Stimulated activated CD4-positive, alpha-beta T cell treated with anti-CD3 and anti-CD28 coated beads, TNF-alpha, amount 100 ng/mL, for 4 hours (primary cell): ENCODE results near the gene TSPAN7.

Source experiments
- DNase-seq, 3 experiments: peaks; one replicate each; pipeline ENCODE4 v3.0.0-alpha.2; 2020; ENCODE audit warnings: low read depth in 3 of 3

The TSPAN7 gene

GRCh38 chrX:38561126-38561868 lies at the start of gene TSPAN7:
TSPAN7 (plus strand) TSS chrX:38561542; CDS start chrX:38561547, 5 bp downstream.
- peak; percentile 59 to 71 (median 70) for DNase-seq

GRCh38 chrX:38513112-38513742 lies 48.1 kb upstream of the TSPAN7 start:
- DNase-seq = no peak

GRCh38 chrX:38514016-38514854 lies 47.1 kb upstream of the TSPAN7 start:
- no peak for DNase-seq

- no peak for DNase-seq
These were observed 46.1 kb upstream of the TSPAN7 start for GRCh38 chrX:38515291-38515690.

- no peak for DNase-seq
These were observed 45.1 kb upstream of the TSPAN7 start for GRCh38 chrX:38516196-38516774.

GRCh38 chrX:38519651-38520050 lies 41.7 kb upstream of the TSPAN7 start:
- DNase-seq = no peak

- DNase-seq = no peak
These were observed 23.2 kb upstream of the TSPAN7 start for GRCh38 chrX:38538134-38538533.

- no peak for DNase-seq
These were observed 21.6 kb upstream of the TSPAN7 start for GRCh38 chrX:38539748-38540147.

GRCh38 chrX:38548508-38548907 lies 12.8 kb upstream of the TSPAN7 start:
- no peak for DNase-seq

GRCh38 chrX:38552721-38553120 lies 8.6 kb upstream of the TSPAN7 start:
- no peak for DNase-seq

- DNase-seq = no peak
These were observed 2.7 kb upstream of the TSPAN7 start for GRCh38 chrX:38558686-38559085.

- DNase-seq = no peak
These were observed 591 bp upstream of the TSPAN7 start for GRCh38 chrX:38560776-38561125.

- peak in 1 of 3 experiments; percentile 8 for DNase-seq
These were observed 793 bp downstream of the TSPAN7 start for GRCh38 chrX:38561951-38562719.

GRCh38 chrX:38563030-38563429 lies 1.7 kb downstream of the TSPAN7 start:
- no peak for DNase-seq

GRCh38 chrX:38570396-38570795 lies 9.1 kb downstream of the TSPAN7 start:
- no peak for DNase-seq

- no peak for DNase-seq
These were observed 9.7 kb downstream of the TSPAN7 start for GRCh38 chrX:38571058-38571457.

GRCh38 chrX:38574858-38575257 lies 13.5 kb downstream of the TSPAN7 start:
- DNase-seq = no peak

GRCh38 chrX:38575888-38576287 lies 14.5 kb downstream of the TSPAN7 start:
- DNase-seq = no peak

GRCh38 chrX:38577738-38578137 lies 16.4 kb downstream of the TSPAN7 start:
- no peak for DNase-seq

- DNase-seq = no peak
These were observed 16.8 kb downstream of the TSPAN7 start for GRCh38 chrX:38578167-38578566.

- DNase-seq = no peak
These were observed 21.8 kb downstream of the TSPAN7 start for GRCh38 chrX:38583181-38583580.
